Activated CD4-positive, alpha-beta T cell treated with anti-CD3 and anti-CD28 coated beads for 24 hours (primary cell): ENCODE results near the gene SH3RF3.

Experiments used
- DNase-seq, 2 donors: peaks; one replicate each; pipeline ENCODE4 v3.0.0-alpha.2; 2020; ENCODE audit warnings: low read depth in 2 of 2

Gene SH3RF3

DNA sequence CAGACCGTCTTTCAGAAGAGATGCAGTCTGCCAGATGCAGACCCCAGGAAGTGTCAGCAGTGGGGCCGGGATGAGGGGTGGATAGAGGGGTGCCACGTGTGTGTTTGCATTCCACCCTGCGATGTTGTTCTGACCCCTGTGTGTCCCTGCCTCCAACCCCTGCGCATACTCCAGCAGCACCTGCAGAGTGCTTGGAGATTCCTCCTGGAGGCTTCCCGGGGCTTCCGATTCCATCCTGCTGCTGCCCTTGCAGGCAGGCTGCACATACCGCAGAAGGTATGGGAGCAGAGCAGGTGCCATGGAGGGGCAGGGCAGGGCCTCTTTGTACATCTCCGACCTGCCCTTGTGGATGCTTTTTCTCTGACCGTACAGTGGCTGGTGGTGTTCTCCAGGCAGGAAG is 177.2 kb downstream of the SH3RF3 start:
- no peak for DNase-seq

DNA sequence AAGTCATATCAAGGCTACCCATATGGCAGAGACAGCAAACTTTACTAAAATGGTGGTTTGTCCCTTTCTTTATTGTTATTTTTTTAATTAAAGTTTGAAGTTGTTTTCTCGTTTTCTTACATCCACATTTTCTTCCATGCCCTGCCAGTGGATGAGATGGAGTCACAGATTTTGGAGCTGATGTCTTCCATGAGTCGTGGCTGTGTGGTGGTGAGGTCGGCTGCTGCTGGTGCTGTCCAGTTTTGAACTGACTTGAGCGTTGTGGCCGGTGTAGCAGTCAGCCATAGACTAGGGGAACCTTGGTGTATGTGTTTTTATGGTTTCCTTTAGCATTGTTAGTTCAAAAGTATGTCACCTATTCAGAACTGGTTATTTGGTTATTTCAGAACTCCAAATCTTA is 182.8 kb downstream of the SH3RF3 start:
- DNase-seq, result no peak

DNA sequence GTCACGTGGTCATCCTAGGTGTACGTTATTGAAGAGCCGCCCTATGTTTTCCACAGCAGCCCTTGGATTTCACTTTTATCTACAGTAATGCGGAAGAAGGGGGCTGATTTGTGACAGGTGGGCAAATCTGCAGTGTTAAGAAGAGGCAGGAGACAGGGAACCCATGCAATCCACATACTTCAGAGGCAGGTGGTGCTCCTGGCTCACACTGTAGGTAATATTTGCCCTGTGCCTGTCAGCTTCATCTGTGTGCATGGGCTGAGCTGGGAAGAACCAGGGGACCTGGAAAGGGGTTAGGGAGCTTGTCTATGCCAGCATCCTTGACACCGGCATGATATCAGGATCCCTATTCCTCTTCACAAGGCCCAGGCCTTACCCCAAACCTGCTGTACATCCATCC is 183.9 kb downstream of the SH3RF3 start:
- no peak for DNase-seq

DNA sequence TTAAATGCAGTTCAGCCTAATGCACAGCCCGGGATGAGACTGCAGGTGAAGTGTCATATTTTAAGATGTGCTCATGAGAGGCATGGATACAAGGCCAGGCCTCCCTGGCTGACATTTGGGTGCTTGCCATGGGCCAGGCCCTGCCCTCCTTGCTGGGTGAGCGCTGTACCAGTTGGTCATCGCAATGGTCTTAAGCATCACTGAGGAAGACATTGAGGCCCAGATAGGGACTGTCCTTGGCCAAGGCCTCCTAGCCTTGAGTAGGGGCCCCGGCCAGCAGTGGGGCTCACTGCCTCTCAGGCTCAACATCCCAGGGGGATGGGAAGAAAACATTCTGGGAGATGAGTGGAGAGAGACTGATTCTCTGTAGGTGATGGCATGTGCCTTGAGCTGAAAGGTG is 184.3 kb downstream of the SH3RF3 start:
- DNase-seq, result no peak

DNA sequence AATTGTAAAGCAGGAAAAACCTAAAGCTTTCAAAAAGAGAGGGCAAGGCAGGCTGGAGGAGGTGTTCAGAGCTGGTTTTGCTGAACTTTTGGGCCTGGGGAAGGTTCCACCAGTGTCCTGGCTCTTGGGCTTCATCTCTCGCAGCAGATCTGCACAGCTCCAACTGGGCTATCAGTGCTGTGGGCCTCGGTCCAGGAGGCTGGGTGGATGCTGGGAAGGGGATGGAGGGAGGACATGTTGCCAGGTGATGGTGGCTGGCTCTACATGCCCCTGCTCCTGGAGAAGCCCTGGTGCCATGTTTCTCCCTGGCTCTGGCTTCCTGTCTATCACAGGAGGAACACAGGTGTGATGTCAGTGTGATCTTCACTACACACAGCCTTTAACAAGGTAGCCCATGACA is 187.1 kb downstream of the SH3RF3 start:
- DNase-seq, result no peak

DNA sequence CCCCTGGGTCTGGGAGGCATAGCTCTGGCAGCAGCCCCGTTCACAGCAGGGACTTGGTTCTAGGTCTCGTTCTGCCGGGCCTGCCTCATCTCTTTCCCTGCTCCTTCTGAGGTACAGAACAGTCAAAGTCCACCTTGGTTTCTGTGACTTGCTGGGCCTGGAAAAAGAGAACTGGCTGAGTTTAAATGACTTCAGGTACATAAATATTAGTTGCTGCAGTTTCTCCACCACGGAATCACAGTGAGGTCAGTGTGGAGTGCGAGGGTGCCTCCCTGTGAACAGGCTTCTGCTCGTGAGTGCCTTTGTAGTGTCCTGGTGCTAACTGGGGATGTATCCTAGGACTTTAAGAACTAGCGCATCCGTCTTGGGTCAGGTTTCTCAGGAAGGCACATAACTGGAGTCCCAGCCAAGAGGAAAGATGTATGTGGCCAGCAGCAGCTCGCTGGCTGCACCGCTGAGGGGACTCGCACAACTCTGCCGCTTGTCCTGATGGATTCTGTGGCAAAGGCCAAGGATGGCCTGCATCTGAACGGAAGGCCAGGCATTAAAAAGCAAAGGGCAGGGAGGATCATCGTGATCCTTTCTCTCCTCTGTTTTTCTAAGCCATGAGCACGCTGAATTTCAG is 188.6 kb downstream of the SH3RF3 start:
- DNase-seq, result no peak

DNA sequence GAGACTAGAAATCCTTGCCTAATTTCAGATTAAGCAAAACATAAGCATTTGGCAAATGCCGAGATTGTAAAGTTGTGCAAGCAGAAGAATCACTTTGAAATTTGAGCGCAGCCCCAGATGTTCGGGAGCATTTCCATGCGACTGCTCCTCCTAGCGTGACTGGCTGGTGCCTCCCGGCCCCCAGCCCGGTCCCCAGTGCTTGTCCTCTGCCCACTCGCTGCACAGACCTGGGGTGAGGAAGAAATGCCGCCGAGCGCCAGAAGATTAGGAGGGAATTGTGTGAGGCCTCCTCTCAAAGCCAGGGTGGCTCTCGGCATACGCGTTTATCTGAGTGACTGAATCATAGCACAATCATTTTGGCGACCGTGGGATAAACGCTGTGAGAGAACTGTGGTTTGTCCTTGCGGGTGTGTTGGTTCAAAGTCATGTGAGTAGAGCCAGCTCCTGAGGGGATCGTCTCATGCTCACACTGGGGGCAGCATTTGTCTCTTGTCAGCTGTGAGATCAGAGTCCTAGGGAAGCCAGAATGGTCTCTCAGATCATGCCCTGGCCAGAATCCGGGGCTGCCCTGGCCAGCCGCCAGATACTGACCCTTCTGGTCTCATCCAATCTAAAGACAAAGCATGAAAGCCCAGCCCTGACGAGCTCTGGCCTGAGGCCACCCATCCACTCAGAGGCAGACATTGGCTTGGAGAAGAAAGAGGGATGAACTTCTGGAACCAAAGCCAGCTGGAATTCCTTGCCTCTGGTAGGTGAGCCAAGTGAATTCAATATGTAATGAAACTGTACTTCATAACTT is 189.3 kb downstream of the SH3RF3 start:
- no peak for DNase-seq

DNA sequence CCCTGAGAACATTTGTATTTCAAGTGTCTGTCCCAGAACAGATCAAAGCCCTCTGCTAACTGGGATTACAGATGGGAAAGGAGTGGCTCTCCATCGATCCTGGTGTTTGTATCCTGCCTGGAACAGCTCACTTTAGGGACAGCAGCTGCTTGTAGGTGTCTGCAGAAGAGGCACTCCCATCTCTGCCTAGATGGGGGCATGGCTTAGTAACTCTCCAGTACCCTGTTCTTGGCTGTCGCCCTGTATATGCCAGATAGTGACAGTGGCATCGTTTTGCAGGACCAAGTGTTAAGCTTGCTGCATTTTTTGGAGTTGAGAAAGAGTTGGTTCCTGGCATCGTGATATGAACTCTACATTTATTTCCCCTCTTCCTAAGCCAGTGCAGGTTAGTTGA is 189.9 kb downstream of the SH3RF3 start:
- no peak for DNase-seq

DNA sequence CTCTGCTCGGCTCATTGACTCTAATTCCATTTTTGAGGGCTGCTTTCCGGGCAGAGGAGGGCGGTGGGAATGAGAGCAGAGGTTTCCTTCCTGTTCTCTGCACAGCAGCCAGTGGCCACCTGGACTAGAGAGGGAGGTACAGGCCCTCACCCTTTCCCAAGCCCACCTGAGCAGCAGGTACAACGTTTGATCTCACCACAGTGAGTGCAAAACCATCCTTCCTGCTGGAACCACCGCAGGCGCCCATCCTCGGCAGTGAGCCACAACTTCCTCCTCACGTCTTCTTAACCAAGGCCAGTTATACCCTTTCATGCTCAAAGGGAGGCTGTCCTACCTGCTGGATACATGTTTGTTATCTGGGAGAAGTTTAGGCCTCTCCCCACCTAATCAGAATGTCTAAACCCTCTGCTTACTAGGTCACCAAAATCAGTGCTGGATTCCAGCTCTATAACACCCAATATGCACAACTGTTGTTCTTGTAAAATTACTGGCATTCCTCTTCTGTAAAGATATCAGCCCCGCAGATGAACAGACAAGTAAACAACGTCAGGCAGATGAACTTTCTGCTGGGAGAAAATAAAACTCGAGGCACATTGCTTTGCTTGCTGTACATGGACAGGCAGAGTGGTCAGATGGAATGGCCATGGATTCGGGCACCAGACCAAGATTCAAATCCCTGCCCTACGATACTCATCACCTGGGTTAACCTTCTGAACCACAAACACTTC is 191.4 kb downstream of the SH3RF3 start:
- DNase-seq, result no peak

DNA sequence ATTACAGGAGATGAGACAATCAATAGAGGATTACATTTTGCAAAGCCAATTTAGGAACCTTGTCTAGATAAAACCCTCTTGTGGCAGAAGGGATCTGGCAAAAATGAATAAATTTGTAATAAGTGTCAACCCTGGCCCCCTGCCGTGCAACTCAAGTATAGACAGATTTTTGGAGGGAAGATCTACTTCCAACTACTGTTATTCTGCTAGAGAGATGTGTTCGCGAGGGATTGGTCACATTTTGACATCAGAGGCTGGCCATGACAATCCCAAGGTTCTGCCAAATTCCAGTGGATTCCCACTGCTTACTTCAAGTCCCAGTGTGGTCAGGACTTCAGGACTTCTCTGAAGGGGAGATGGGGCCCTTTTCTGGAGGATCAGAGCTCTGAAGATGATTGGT is 192.6 kb downstream of the SH3RF3 start:
- DNase-seq, result no peak

DNA sequence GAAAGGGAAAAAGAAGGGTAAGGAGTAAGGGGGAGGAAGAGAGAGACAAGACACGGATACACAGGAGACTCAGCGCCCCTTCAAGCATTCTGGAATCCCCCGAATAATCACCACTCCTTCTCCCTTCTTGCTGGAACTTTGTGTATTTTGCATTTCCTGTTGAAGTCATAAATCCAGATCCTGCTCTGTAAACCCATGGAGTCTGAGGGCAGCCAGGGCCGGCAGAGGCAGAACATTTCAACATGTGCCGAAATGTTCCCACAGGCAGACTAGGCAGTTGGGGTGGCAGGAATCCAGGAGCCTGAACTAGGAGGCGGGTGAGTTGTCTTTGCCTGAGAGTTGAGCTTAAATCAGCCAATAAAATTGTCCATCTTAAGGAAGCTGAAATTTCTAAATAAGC is 193.1 kb downstream of the SH3RF3 start:
- DNase-seq, result no peak

DNA sequence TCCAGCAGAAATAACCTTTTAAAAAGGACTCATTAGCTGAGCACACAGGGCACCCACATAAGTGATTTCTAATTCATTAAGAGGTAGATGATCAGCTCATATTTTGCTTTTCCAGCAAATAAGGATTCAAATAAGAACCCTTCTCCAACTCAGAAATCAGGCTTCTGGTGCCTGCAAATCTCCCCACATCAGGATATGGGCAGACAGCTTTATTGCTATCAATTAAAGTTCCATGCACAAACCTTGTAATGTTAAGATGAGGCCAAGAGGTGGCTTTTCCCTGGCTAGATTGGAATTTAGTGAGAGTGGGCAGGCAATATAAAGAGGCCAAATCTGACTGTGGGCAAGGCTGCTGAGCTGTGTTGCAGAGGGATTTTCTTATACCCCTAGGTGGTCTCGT is 193.6 kb downstream of the SH3RF3 start:
- no peak for DNase-seq

DNA sequence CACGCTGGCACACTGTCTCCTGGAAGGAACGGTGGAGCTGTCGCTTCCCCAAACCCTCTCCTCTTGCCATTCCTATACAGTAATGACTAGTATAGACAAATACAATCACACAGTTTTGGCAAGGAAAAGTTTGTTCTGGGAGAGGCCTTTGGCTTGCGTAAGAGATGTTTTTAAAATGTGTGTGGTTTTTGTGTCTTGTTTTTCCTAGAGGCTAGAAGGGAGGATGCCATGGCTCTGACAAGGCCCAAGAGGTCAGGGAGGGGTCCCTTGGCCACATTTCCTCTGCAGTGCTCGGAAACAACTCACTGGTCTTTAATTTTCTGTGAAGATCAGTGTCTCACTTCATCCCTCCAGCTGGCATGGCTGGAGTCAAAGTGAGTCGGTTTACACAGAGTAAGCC is 195.9 kb downstream of the SH3RF3 start:
- DNase-seq, result no peak

DNA sequence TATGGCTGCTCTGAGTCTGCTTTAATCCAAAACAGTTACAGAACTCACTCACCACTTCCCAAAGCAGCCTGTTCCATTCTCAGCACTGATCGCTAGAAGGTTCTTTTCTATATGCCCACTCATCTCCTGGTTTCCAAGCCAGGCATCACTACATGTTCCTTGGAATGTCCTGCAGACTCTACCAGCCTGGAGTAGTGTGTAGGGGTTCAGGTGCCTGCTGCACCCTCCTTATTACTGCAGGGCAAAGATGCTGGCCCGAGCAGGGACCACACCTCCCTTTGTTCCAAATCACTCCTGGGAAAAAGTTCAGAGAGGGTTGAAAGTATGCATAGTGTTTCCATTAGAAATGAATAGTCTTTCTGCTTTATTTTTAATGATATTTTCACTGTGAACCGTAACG is 196.6 kb downstream of the SH3RF3 start:
- DNase-seq, result no peak

DNA sequence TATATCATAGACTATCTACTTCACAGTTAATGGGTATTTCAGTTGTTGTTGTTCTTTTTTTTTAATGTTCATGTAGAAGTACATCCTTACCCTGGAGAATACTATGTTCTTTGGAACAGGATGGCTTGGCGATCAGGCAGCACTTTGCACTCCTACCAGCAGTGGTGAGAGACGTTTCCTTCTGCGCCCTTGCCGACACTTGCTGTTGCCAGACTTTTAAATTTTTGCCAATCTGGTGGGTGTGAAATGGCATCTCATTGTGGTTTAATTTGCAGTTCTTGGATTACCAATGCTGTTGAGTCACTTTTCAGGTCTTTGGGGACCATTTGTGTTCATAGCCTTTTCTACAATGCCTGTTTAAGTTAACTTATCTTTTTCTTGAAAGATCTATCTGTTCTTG is 197.3 kb downstream of the SH3RF3 start:
- no peak for DNase-seq

DNA sequence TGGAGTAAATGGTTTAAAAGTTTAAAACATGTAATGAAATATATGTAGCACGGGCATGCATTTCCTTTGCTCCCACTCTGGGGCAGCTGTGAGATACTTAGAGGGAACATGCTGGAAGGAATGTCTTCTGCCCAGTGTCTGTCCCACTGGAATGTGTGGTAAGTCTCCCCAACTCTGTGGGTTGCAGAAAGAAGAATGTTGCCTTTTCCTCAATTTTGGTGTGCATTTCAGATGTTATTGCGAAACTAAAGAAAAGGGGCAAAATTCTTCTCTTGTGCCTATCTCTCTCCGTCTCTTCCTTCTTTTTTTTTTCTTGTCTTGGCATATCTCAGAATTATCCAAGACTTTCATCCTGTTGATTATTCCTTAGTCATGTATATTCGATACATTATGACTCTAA is 201.1 kb downstream of the SH3RF3 start:
- DNase-seq, result no peak

DNA sequence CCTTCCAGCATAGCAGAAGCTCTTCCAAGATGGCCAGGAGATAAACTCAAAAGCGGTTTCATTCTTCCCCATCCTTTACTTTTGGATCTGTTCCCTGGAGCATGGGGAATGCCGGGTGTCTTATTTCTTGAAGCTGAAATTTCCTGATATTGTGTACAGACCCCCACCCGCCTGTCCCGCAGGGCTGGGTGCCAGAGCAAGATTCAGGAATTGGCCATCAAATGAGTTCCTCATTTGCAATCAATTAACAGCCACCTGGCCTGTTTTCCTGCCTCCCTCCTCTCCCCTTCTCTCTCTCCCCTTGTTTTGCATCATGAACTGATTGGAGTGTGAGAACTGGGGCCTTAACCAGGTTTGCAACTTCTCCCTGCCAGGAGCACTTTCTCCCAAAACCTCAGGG is 202.1 kb downstream of the SH3RF3 start:
- no peak for DNase-seq

DNA sequence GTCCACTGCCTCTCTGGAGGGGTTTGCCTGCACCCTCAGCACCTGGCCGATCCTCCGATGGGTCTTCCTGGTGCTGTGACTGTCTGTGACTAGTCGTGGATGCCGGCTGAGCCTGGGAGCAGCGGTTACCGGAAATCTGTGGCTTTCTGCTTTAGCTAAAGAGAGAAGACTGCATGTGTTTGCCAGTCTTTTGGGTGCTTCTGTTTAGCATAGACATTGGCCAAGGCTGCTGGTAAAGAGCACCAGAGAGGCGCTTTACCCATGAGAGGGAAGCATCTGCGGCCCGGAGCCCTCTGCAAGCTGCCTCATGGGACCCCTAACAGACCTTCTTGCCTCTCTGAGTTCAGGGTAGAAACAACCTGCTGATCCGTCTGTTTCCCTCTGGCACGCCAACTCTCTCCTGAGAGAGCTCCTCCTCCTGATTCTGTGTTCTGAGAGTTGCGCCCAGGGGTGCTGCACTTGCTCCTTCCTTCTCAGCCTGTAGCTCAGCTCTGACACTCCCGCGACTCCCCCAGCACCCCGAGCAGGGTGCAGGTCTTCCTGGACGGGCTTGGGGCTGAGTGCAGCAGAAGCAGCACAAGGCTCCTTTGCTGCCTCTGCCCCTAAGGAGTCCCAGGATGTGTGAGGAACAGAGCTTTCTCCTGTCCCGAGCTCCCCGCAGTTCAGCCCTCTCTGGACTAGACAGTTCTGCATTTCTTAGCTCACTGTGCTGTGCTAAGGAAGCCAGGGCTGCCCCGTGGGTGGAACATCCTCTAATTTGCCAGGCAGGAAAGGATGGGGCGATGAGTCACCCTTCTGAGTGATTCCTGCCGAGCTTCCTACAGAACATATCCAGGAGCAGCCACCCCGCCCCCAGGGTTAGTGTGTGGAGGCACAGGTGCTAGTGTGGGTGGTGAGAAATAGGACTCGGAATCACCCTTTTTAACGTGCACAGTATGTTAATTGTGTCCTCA is 203.2 kb downstream of the SH3RF3 start:
- DNase-seq, result no peak

DNA sequence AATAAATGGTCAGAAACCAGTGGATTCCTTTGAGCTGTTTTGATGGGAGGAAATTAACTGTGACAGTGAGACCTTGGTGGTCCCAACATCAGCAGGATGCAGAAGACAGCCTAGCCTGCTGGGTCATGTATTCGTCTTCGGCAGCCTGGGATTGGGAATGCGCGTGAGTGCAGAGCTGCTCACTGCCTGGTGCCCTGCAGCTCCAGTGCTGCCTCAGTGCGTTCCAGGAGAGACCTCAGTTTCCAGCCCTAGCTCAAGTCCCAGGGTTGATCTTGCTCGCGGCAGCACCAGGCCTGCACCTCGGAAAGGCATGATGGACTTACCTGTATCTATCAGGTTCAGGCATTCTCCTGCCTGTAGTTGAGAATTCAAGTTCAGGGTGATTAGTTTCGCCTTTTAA is 203.9 kb downstream of the SH3RF3 start:
- DNase-seq, result no peak

DNA sequence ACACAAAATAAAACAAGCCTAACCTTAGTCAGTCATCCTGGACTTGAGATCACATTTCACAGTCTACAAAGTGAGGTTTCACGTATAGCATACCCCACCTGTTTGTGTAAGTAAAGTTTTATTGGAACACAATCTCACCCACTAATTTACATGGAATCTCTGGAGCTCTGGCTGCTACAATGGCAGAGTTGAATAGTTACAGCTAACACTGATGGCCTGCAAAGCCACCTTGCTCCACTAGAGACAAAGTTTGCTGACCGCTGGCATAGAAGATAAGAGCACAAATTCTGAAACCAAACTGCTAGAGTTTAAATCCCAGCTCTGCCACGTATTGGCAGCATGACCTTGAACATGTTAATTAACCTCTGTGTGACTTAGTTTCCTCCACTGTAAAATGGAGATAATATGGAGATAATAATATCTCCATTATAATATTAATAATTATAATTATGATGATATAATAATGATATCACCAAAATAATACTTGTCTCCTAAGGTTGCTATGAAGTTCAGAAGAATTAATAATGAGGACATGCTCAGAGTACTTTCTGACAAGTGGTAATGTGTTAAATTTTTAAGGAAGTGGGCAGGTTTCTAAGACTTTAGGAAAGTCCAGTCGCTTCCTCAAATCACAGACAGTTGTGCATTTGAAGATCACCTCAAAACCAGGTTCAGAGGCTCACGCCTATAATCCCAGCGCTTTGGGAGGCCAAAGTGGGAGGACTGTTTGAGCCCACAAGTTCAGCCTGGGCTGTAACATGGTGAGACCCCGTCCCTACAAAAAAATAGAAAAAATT is 204.6 kb downstream of the SH3RF3 start:
- no peak for DNase-seq

DNA sequence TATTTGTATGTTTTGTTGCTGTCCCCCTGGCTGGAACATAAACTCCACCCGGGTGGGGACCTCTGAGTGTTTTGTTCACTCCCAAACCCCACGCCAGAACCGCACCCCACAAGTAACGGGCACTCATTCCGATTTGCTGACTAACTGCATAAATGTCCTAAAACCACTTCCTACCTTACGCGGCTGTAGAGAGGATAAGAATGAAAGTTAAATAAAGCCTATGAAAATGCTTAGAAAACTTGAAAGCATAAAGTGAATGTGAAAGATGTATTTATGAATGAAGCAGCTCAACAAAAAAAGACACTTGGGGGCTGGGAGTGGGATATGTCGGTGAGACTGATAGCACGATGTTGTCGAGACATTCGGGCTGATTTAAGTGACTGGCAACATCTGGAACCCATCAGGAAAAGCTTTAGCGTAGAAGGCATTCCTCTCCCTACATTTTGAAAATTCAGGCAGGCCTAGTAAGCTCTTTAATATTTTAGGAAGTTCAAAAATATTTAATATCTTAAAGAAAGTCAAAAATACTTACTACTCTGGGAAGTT is 206.7 kb downstream of the SH3RF3 start:
- no peak for DNase-seq
